Epithelial cell of proximal tubule (primary cell): ENCODE results near the gene BMPR2. TPM values are rescaled to one million over a fixed set of nuclear protein-coding genes. Genes with fewer than 3 reads are reported as not detected.

Experiments
- DNase-seq: peaks from one replicate; pipeline ENCODE4 v3.0.0-alpha.2; 2011; ENCODE audit warnings: low read depth
- H3K4me3 ChIP-seq: 2 replicates; pipeline ENCODE4 v1.5.1; 2011; ENCODE audit warnings: low read depth, mild to moderate bottlenecking, low read length
- CTCF ChIP-seq: conservative IDR thresholded peaks from 2 replicates; pipeline ENCODE4 v1.5.1; 2012; ENCODE audit warnings: low read depth, mild to moderate bottlenecking, low read length
- total RNA-seq: library from RNA; depleted of rRNA; stranded (reverse); fragments of >200 nt; gene quantifications from 2 replicates; pipeline ENCODE4 v1.2.3, GENCODE V29; 2015

BMPR2 gene
- total RNA-seq: 19.2 and 23.5 TPM in 2 replicates

GRCh38 chr2:202375609-202376408, at the start of gene BMPR2:
BMPR2 (plus strand) TSS chr2:202376327; CDS start chr2:202377475, 1,148 bp downstream.
- H3K4me3 ChIP-seq: peak within 1 kb of the TSS; percentile 99
- TF ChIP-seq CTCF: no peak
- DNase-seq: no peak

- DNase-seq: no peak
- no peak overlapping the region for H3K4me3 ChIP-seq
- no peak for TF ChIP-seq CTCF
Observed at GRCh38 chr2:202327858-202328257, 48.3 kb upstream of the BMPR2 start.

DNA sequence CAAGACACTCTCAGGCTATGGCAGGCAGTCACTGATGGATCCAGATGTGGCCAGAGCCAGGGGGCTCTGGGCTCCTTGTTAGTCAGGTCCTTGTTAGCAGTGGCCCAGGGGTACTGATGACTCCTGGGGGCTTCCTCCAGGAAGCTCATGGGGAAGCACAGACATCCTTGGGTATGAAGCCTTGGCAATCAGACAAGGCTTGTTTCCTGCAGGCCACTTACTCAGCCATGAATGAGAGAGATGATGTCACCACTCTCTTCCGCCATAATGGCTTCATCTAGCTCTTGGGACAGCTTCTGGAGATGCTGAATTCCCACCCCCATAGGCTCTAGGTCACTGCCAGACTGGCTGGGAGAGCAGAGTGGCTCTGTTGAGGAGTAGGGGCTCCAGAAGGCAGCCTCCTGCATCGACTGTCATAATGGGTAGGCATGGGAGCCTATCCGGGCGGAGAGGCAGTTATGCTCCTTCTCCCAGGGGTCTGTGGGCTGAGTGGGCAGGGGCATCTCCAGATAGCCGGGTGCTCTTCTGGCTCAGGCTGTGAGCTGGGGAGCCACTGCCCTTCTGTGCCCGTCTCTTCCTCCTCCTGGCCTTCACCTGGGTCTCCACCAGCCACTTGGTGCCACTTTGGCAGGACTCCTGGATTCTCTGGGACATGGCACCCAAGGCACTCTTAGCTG, 40.2 kb upstream of the BMPR2 start:
- no peak for DNase-seq
- H3K4me3 ChIP-seq: no peak overlapping the region
- TF ChIP-seq CTCF: no peak

- DNase-seq: no peak
- no peak for TF ChIP-seq CTCF
- no peak overlapping the region for H3K4me3 ChIP-seq
Observed at GRCh38 chr2:202337151-202337550, 39.0 kb upstream of the BMPR2 start.

DNA sequence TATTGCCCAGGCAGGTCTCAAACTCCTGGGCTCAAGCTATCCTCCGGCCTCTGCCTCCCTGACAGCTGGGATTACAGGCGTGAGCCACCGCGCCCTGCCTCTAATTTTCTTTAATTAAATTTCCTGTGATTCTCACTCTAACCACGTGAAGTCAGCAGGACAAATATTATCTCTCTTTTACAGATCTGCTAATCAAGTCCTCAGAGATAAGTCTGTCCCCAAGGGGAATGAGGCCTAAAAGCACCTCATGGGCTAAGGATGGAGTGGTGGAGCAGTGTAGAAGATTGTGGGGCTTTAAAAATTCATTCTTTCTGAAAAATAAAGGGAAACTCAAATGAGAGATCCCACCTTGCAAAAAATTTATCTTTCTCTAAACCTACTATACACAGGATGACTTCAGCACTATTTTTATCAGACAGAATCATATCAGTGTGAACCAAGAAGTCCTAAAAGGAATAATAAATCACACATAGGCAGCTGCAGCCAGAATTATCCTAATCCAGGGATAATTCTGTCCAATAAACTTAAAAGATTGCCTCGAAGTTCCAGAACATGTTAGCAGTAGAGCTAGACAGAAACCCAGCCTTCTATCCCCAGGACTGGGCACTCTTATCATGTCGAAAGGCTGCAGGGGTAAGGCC, 38.3 kb upstream of the BMPR2 start:
- TF ChIP-seq CTCF: no peak
- DNase-seq: no peak
- H3K4me3 ChIP-seq: no peak overlapping the region

DNA sequence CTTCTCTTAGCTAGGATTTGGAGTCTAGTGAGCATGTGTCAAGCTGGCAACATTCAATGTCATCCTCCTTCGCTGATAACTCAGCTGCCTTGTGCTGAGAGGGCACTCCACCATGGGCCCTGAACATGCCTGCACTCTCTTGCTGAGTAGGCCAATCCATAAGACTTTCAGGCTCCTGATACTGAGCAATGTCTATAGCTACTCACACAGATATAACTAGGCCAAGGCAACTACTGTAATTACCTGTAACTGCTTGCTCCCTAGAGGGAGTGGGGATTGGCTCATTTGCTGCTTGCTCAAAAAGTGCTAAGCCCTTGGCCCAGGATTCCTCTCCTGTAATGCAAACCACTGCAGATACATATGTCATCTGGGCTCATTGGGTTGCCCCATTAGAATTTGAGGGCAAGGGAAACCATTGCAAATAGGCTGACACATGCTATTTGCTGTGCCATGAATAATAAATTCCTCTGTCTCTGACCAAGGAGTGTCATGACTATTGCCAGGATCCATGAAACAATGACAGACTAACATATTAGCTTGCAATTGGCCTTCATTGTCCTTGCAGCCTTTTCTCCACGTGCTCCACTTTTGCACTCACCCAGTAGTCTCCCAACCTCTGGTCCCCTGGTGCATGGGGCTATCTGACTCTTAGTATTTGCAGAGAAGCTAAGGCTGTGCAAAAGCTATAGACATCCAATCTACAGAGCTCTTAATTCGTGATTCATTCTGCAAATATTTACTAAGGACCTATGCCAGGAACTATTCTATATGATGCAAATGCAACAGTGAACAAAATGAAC, 36.9 kb upstream of the BMPR2 start:
- no peak for DNase-seq
- no peak for TF ChIP-seq CTCF
- H3K4me3 ChIP-seq: no peak overlapping the region
